Effector memory CD4-positive, alpha-beta T cell (primary cell): ENCODE results near the gene RNF38.
"Not testable (repeated sequence)": the region's sequence is repeated elsewhere in the genome, so short reads cannot be mapped to it uniquely, and the experiment has no call there.

Experiments used
- DNase-seq, 3 donors: peaks; one replicate each; pipeline ENCODE4 v3.0.0-alpha.2; 2020
- H3K27ac ChIP-seq: 2 replicates; pipeline ENCODE4 v1.7.0; 2013; ENCODE audit warnings: mild to moderate bottlenecking, low read length, moderate library complexity; ENCODE audit not compliant: insufficient read depth, poor library complexity, severe bottlenecking
- H3K27me3 ChIP-seq: replicated peaks from 2 replicates; pipeline ENCODE4 v1.7.0; 2013; ENCODE audit warnings: mild to moderate bottlenecking, low read length; ENCODE audit not compliant: insufficient read depth, control insufficient read depth, poor library complexity, severe bottlenecking
- H3K36me3 ChIP-seq: 2 replicates; pipeline ENCODE4 v1.7.0; 2013; ENCODE audit warnings: mild to moderate bottlenecking, low read length, moderate library complexity; ENCODE audit not compliant: control insufficient read depth, insufficient read depth
- H3K4me1 ChIP-seq: 2 replicates; pipeline ENCODE4 v1.7.0; 2013; ENCODE audit warnings: low read length, mild to moderate bottlenecking; ENCODE audit not compliant: control insufficient read depth, insufficient read depth, poor library complexity, severe bottlenecking
- H3K4me3 ChIP-seq: 2 replicates; pipeline ENCODE4 v1.7.0; 2013; ENCODE audit warnings: low read length, low read depth, mild to moderate bottlenecking; ENCODE audit not compliant: insufficient read depth, poor library complexity, severe bottlenecking
- H3K9me3 ChIP-seq: 2 replicates; pipeline ENCODE4 v1.7.0; 2013; ENCODE audit warnings: mild to moderate bottlenecking, low read length, moderate library complexity; ENCODE audit not compliant: control insufficient read depth

Gene RNF38

DNA sequence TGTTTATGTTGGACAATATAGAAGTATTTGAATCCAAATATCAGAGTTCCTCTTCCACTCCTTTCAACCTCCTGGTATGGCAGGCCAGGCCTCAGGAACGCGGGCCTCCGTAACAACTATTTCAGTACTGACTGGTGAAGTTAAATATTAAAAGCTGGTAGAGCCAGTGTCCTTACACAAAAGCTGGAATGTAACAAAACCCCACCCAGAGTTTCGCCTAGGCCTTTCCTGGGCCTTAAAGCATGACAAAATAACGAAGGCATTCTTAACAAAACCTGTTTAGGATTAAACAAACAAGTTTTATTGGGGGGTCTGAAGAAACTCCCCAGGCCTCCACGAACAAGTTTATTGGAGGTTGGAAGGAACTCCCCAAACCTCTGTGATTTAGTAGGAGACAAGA, 80.3 kb downstream of the RNF38 start:
- no peak overlapping the region for H3K4me3 ChIP-seq
- no peaks in the 10 kb centered on the region for H3K36me3 ChIP-seq
- no peak overlapping the region for H3K27ac ChIP-seq
- no peak for DNase-seq
- H3K27me3 ChIP-seq: no peaks in the 10 kb centered on the region
- H3K4me1 ChIP-seq: no peaks in the 10 kb centered on the region
- H3K9me3 ChIP-seq: no peaks in the 10 kb centered on the region

- H3K9me3 ChIP-seq: no peaks in the 10 kb centered on the region
- H3K4me1 ChIP-seq: no peaks in the 10 kb centered on the region
- H3K36me3 ChIP-seq: no peaks in the 10 kb centered on the region
- DNase-seq: no peak
- no peak overlapping the region for H3K27ac ChIP-seq
- H3K4me3 ChIP-seq: no peak overlapping the region
- H3K27me3 ChIP-seq: no peaks in the 10 kb centered on the region
These were observed 80.9 kb downstream of the RNF38 start for GRCh38 chr9:36319183-36319582.

DNA sequence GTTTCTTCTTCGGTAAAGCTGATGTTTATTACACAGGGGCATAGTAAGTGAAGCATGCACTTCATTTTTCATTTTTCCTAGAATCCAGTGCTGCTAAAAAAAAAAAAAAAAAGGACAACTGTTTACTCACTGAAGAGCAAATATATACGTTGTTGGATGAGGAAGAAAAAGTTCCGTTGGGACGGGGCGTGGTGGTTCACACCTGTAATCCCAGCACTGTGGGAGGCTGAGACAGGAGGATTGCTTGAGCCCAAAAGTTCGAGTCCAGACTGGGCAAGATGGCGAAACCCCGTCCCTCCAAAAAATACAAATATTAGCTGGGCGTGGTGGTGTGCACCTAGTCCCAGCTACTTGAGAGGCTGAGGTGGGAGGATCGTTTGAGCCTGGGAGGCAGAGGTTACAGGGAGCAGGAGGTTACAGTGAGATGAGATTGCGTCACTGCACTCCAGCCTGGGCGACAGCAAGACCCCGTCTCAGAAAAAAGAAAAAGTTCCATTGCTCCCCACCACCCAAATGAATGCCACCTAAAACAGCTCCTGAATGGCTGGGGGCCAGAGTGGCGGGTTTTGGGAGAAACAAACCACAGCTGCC, 81.8 kb downstream of the RNF38 start:
- Histone ChIP-seq H3K4me1 (no peaks in the 10 kb centered on the region), H3K27ac (no peak overlapping the region), H3K36me3 (no peaks in the 10 kb centered on the region), H3K4me3 (no peak overlapping the region), H3K27me3 (no peaks in the 10 kb centered on the region), H3K9me3 (no peaks in the 10 kb centered on the region)
- DNase-seq: no peak

DNA sequence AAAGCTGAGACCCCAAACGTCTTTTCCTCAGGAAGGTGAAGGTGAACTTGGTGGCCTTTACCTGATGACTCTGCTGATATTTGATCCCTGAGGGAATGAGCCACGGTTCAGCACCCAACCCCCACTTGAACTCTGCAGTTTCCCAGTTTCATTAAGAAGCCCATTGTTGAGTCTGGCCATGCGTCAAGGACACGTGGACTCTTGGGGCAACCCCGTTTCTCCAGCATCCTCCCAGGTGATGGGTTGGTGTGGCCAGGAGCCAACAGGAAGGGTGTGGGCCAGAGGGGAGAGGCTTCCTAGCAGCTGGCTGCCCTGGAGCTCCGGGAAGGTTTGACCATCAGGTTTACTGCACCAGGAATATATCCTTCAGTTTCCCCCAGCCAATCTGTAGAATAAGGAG, 82.3 kb downstream of the RNF38 start:
- Histone ChIP-seq H3K4me3 (no peak overlapping the region), H3K27me3 (no peaks in the 10 kb centered on the region), H3K36me3 (no peaks in the 10 kb centered on the region), H3K27ac (no peak overlapping the region), H3K9me3 (no peaks in the 10 kb centered on the region), H3K4me1 (no peaks in the 10 kb centered on the region)
- no peak for DNase-seq

DNA sequence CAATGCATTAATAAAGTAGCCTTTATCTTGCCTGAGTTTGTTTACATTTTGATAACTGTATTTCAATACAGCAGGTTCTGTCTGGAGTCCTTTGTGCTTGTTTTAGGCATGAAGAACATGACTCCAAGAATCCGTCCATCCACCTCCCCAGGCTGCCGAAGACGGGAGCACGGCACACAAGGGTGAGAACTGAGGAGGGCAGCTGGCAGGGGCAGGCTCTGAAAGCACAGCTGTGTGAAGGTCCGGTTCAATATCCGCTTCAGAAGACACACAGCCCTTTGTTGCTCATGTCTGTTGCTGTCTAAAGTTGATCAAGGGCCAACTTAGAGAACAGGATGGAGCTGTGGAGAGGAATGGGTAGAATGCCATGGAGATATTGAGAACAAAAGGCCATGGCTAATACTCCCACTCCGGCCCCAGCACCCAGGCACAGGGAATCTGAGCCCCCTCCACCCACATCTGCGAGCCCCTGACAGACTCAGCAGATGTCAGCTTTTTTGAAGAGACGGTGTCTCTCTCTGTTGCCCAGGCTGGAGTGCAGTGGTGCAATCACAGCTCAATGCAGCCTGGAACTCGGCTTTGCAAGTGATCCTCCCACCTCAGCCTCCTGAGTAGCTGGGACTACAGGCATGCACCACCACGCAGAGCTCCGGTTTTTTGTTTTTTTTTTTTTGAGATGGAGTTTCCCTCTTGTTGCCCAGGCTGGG, 83.3 kb downstream of the RNF38 start:
- Histone ChIP-seq H3K4me3 (no peak overlapping the region), H3K9me3 (no peaks in the 10 kb centered on the region), H3K4me1 (no peaks in the 10 kb centered on the region), H3K36me3 (no peaks in the 10 kb centered on the region), H3K27ac (no peak overlapping the region), H3K27me3 (no peaks in the 10 kb centered on the region)
- no peak for DNase-seq

- Histone ChIP-seq H3K4me1 (no peaks in the 10 kb centered on the region), H3K4me3 (no peak overlapping the region), H3K9me3 (no peaks in the 10 kb centered on the region), H3K27me3 (no peaks in the 10 kb centered on the region), H3K27ac (no peak overlapping the region), H3K36me3 (no peaks in the 10 kb centered on the region)
- DNase-seq: no peak
These were observed 84.0 kb downstream of the RNF38 start for GRCh38 chr9:36316049-36316448.

- no peak for DNase-seq
- H3K4me1 ChIP-seq: no peaks in the 10 kb centered on the region
- H3K4me3 ChIP-seq: no peak overlapping the region
- H3K27ac ChIP-seq: no peak overlapping the region
- no peaks in the 10 kb centered on the region for H3K9me3 ChIP-seq
- no peaks in the 10 kb centered on the region for H3K27me3 ChIP-seq
- no peaks in the 10 kb centered on the region for H3K36me3 ChIP-seq
These were observed 84.8 kb downstream of the RNF38 start for GRCh38 chr9:36315283-36315682.

- H3K36me3 ChIP-seq: no peaks in the 10 kb centered on the region
- no peaks in the 10 kb centered on the region for H3K27me3 ChIP-seq
- no peak overlapping the region for H3K27ac ChIP-seq
- no peak for DNase-seq
- H3K9me3 ChIP-seq: no peaks in the 10 kb centered on the region
- H3K4me3 ChIP-seq: no peak overlapping the region
- H3K4me1 ChIP-seq: no peaks in the 10 kb centered on the region
These were observed 85.3 kb downstream of the RNF38 start for GRCh38 chr9:36314740-36315139.

DNA sequence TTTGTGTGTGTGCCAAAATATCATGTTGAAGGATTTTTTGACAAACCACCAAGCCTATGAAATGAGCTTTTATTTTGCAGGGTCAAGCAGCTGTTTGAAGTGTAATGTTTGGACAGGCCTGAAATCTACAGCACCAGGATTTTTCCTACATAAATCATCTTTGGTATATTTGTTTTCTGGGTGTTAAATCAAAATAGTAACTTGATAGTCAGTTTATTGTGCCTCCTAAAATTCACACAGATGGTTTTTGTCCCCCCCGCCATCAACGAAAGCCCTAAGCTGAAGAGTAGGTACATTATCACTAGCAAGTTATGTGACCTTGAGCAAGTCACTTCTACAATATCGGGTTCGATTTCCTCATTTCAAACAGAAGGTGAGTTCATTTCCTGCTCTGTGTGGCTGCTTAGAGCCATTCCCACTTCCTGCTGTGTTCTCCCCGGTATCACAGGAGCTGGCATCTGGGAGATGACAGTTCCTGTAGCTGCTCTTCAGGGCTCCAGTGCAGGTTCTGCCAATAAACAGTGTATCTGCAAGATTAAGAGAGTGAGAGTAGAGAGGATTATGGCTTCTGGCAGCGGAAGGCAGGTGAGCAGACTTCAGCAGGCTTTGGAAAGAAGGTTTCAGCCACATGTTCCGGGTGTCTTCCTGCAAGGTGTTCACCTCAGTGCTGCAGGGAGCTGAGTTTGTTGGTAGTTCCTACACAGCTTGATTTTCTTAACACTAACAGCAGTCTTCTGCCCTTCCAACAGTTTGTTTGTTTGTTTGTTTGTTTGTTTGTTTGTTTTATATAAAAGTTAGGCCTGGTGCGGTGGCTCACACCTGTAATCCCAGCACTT, 93.4 kb downstream of the RNF38 start:
- Histone ChIP-seq H3K4me3 (no peak overlapping the region), H3K27ac (no peak overlapping the region), H3K27me3 (no peaks in the 10 kb centered on the region), H3K4me1 (no peaks in the 10 kb centered on the region), H3K9me3 (no peaks in the 10 kb centered on the region), H3K36me3 (no peaks in the 10 kb centered on the region)
- DNase-seq: no peak

DNA sequence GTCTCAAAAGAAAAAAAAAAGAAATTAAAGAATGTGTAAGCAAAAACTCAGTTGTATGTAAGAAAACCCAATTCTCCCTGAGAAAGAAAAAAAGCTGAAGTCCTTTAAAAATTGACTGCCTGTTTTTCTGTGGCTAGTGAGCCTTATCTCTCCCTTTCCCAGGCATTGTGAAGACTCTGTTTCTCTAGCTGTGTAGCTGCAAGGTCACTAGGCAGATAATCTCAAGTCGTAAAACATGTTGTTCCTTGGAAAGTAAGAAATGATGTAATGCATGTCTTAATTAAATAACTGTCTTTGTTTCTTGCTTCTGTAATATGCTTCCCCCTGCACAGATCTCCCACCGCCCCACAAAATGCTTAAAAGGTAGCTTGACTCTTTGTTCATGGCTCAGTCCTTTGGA, 95.7 kb downstream of the RNF38 start:
- DNase-seq, H3K4me1 ChIP-seq, H3K27me3 ChIP-seq, H3K4me3 ChIP-seq, H3K9me3 ChIP-seq, H3K36me3 ChIP-seq, H3K27ac ChIP-seq: not testable (repeated sequence)
